HG03442 (cell line): Measurements from ENCODE around the gene PEX26.
"Not testable (repeated sequence)": the region's sequence is repeated elsewhere in the genome, so short reads cannot be mapped to it uniquely, and the experiment has no call there.

ENCODE experiments used
- ATAC-seq: cut with Tn5 transposase; IDR thresholded peaks from one replicate; pipeline ENCODE4 v1.9.1; 2021; ENCODE audit warnings: mild to moderate bottlenecking, moderate library complexity; ENCODE audit not compliant: unreplicated experiment

Gene PEX26

DNA sequence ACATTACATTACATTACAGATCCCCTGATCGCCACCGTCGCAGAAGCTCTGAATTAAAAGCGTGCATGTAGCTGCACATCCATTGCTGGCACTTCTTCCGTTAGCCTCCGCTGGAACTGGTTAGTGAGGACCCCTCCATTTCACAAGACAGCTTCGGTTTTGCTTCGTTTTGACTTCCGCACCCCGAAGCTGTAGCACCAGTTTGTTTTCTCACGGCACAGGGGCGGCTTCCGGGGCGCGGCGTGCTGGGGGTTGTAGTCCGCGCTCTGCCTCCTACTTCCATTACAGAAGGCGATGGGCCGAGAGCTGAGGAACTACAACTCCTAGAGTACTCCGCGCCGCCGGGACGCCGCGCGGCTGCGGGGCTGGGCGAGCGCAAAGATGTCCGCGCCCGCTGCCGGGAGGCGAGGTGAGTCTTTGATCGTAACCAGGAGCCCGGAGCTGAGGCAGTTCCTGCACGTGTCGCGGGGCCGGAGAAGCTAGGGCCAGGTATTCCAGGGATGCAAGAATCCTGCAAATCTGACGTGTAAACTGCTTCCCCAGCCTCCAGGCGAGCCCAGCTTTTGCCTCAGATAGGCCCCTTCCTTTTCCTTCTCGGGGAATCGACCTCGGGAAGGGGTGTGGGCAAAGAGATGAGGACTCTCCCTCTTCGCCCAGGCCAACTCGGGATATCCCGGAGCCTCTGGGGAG, at the start of gene PEX26:
TSS of gene PEX26 (plus strand) at position 352 of the 690 bp plus-strand sequence. CDS start 387 bp downstream, outside the sequence.
- peak; percentile 88 for ATAC-seq

DNA sequence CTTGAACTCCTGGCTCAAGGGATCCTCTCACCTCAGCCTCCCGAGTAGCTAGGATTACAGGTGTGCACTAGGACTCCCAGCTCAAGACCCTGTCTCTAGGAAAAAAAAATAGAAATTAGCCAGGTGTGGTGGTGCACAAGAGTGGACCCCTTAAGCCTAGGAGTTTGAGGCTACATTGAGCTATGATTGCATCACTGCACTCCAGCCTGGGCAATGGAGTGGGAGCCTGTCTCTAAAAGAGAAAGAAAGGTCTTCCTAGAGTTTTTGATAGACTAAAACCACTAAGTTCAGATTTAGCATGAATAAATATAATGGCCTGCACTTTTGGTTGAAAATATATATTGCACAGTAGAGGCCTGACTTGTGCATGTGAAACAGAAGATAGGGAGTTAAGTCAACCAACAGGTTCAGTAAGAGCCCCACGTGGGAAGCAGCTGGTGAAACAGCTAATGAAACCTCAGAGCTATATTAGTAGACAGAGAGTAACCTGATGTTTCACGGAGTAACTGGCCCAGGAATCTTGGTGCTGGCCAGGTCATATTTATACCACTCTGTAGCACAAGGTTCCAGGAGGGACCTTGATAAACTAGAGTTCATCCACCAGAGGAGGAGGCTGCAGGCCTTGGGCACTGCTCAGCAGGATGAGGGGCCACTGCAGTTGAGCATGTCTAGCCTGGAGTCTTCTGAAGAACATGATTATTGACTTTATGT, 48.8 kb upstream of the PEX26 start:
- ATAC-seq: no peak

DNA sequence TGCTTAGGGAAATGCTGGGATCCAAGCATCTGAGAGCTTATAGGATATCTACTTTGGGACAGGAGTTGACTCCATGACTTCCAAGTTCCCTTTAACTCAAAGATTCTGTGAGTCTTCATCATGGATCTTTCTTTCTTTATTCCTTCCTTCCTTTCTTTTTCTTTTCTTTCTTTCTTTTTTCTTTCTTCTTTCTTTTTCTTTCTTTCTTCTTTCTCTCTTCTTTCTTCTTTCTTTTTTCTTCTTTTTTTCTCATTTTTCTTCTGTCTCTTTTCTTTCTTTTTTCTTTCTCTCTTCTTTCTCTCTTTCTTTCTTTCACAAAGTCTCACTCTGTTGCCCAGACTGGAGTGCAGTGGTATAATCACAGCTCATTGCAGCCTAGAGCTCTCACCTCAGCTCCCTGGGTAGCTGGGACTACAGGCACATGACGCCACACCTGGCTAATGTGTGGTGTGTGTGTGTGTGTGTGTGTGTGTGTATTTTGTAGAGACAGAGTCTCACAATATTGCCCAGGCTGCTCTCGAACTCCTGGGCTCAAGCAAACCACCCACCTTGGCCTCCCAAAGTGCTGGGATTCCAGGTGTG, 48.0 kb upstream of the PEX26 start:
- ATAC-seq: no peak

DNA sequence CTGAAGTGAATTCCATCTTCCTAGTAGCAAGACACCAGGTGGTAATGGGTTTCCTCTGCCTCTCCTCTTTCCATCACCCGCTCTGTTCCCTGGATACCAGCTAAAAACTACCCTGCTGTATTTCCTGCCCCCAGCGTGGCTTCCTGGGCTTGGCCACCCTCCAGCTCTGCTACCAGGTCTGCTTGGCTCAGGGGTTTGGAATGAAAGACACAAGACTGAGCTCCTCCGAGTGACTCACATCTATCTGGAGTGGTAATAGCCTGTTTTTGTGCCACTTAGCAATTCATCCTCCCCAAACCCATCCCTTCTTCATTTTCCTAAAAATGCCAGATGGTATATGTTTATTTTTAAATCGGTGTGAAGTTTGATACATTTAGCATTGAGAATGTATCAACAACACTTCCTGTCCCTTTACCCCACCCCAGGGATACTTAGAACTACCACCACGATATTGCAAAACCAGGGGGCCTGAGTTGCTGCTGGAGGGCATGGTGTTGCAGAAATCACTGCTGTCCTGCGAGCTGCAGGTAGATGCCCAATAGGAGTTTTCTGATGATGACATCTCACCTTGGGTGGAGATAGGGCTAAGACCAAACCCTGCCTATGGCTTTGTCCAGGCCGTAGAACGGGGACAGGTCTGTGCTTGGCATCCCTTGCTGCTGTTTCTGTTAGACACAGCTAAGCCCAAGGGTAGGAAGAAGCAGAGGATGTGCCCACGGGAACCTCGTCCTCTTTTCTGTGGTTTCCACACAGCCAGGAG, 45.9 kb upstream of the PEX26 start:
- no peak for ATAC-seq

DNA sequence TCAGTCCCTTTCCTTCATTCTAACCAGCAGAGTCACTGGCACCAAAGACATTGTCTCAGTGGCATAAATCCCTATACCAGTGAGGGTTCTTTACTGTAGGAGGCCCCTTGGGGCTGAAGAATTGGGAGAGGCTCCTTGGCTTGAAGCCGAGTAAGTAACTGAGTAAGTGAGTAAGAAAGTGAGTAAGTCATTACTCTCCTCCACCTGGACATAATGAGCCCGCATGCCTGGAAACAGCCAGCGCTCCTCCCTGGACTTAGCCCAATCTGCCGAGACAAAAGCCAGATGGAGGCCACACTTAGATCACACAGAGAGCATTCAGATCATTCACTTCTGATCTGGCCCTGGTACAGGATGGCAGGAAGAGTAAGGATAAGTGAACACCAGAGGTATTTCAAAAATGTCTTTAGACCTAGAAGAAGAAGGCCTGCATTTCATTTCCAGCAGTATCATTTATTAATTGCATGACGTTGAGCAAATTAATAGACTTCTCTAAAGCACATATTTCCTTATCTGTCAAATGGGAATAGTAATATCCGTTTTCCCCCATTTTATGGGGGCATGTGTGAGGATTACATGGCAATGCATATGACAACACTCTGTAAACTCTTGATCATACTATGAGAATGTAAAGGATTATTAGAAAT, 45.2 kb upstream of the PEX26 start:
- no peak for ATAC-seq

DNA sequence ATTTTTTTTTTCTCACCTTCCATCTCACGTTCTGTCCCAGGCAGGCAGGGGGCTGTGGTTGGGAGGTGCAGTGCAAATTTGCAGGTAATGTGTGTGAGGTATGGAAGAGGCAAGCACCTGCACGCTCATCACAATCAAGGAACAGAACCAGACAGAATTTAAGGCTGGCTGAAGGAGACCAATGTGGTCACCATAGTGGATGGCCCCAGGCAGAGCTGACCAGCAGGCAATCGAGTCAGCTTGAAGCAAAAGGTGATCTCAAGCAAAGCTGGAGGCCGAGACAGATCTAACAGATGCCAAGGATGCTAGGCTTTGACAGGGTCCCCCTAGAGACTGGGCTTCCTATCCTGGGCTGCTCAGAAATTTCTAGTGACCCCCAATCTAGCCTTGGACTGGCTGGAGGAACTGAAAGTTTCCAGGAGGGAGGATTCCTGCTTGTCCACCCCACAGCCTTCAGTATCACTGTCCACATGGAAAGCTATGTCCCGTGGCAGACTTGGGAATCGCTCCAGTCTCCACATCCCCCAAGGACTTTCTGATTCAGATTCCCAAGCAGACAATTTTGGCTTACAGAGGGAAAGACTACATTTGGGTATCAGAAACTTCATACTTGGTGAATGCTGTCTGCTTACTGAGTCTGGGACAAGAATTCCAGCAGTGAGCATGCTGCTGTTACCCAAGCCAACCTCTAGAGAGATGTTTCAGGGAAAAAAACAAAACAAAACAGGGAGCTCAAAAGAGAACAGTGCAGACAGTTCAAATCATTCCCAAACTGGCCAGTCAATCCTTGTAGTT, 44.4 kb upstream of the PEX26 start:
- ATAC-seq: no peak

DNA sequence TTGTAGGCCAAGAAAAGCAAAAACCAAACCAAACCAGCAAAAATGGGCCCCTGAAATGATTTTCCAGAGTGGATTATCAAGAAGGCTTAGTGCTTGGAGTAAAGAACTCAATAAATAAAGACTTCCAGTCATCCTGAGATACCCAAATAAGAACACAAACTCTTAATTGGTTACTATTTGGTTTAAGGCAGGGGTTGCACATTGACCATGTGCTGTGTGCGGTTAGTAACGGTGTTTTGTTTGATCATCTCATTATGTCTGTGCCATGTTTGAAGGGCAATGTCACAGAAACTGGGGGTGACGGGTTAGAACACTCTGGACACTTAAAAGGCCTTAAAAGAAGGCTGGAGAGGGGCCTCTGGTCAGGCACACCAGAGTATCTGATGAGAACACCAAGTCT, 43.7 kb upstream of the PEX26 start:
- no peak for ATAC-seq

DNA sequence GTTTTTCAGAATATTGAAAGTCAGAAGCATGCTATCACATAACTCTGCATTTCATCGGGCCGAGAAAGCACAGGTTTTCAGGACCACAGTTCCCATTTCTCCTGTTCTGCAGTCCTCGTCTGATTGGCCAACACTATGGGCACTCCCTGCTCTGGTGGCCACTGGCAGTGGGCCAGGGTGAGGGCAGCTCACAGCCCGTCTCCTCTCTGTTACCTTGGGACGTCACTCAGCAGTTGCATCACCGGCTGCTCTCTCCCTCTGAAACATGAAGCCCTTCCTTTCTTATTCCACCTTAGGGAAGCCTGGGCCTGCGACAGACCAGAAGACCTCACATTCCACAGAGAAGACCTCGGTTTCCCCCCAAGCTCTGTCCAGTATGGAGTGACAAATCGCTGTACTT, 42.0 kb upstream of the PEX26 start:
- no peak for ATAC-seq

DNA sequence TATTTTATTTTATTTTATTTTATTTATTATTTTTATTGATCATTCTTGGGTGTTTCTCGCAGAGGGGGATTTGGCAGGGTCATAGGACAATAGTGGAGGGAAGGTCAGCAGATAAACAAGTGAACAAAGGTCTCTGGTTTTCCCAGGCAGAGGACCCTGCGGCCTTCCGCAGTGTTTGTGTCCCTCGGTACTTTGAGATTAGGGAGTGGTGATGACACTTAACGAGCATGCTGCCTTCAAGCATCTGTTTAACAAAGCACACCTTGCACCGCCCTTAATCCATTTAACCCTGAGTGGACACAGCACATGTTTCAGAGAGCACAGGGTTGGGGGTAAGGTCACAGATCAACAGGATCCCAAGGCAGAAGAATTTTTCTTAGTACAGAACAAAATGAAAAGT, 36.9 kb upstream of the PEX26 start:
- ATAC-seq: not testable (repeated sequence)

DNA sequence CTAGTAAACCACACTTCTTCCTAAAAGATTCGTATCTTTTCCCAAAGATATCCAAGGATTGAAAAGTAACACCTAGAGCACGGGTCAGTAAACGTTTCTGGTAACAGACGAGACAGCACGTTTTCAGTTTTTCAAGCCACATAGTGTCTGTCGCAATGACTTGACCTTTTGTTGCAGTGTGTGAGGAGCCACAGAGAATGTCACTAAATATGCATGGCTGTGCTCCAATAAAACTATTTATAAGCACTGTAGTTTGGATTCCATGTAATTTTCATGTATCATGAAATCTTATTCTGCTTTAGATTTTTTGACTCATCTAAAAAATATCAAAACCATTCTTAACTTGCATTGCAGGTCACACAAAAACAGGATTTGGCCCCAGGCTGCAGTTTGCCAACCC, 35.1 kb upstream of the PEX26 start:
- no peak for ATAC-seq

DNA sequence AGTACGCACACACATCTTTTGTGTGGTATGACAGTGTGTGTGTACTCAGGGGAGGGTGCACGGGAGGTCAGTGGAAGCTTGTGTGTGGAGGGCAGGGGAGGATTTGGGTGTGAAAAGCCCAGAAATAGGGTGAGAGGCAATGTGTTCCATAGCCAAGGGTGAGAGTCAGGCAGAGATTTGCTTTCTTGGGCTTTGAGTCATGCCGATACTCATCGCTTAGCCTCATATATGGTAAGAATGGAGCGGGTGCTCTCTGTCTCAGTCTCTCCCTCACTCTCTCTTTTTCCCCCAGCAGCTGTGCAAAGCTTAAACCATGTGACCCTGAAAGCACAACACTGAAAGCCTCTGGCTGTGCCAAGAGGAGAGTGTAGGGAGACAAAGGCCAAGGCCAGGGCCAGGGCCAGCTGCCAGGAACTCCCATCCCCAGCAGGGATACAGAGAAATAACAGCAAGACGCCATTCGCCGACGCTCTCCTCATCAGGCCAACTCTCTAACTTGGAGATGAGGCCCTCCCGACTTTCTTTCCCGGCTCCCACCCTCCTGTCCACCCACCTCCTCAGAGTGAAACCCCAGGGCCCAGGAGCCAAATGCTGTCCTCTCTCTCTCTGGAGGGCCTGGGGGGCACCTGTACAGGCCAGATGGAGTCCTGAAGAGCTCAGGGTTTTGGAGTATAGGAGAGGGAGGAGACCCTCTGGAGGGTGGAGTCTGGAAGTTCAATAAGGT, 33.1 kb upstream of the PEX26 start:
- no peak for ATAC-seq

DNA sequence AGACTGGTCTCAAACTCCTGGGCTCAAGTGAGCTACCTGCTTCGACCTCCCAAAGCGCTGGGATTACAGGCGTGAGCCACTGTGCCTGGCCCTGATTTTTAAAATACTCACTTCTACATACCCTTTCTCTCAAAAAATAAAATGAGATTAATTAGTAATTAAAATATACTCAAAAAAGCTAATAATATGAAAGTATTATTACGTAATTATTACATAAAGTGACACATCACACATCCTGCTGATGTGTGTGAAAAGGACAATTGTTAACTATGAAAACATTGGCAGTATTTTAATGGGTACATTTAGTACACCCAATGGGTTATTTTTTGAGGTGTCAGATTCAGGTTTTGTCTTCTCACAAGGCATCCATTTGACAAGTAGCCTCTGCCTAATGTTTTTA, 32.0 kb upstream of the PEX26 start:
- ATAC-seq: no peak

DNA sequence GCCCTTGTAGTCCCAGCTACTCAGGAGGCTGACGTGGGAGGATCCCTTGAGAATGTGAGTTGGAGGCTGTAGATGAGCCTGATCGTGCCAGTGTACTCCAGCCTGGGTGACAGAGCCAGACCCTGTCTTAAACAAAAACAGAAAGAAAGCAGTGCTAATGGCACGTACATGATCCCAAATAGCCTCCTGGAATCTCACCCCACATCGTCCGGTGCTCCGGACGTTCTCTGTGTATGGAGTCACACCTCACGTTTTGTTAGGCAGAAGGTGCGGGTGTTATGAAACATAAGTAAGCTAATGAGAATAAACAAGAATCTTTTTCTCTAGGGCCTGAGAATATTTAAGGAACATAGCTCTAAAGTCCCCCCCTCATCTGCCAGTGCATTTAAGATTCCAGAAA, 29.7 kb upstream of the PEX26 start:
- ATAC-seq: no peak

DNA sequence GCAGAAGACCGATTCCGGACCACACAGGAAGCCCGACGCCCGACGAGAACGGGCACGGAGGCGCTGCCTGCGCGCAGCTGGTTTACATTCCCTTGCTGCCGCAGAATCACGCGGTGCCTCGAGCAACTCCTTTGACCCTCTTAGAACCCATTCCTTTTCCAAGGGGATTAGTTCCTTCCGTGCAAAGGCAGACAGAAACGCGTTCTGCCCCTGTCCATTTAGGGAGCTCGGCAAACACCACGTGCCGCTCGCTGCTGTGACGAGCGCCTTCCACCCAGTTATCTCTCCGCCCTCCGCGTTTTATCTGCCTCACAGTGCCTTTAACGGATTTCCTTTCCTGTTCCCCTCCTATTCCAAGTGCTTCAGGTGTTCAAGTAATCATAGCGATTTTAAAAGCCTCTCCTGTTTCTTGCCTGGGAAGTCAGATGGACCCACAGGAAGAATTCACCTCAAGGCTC, 29.3 kb upstream of the PEX26 start:
- ATAC-seq: no peak

DNA sequence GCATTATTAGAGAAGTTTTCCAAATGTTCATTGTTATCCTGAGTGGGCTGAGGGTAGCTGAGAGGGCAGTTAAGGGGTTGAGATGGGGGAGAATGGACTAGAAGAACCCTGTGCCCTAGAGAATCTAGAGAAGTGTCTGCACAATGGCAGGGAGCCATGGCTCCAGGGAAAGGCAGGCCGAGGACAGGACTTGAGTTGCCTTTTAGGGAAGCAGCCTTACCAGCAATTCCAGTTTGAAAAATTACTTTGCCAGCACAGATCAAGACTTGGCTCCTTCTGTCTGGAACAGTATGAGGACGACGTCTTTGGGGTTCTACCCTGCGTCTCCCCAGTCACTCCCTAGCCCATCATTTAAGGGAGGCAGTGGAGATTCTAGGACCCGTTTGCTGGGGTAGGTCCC, 27.7 kb upstream of the PEX26 start:
- no peak for ATAC-seq

DNA sequence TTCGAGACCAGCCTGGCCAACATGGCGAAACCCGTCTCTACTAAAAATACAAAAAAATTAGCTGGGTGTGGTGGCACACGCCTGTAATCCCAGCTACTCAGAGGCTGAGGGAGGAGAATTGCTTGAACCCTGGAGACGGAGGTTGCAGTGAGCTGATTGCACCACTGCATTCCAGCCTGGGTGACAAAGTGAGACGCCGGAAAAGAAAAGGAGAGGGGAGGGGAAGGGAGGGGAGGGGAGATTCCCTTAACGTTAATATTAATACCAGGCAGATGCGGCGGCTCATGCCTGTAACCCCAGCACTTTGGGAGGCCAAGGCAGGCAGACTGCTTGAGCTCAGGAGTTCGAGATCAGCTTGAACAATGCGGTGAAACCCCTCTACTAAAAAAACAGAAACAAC, 26.7 kb upstream of the PEX26 start:
- not testable (repeated sequence) for ATAC-seq

DNA sequence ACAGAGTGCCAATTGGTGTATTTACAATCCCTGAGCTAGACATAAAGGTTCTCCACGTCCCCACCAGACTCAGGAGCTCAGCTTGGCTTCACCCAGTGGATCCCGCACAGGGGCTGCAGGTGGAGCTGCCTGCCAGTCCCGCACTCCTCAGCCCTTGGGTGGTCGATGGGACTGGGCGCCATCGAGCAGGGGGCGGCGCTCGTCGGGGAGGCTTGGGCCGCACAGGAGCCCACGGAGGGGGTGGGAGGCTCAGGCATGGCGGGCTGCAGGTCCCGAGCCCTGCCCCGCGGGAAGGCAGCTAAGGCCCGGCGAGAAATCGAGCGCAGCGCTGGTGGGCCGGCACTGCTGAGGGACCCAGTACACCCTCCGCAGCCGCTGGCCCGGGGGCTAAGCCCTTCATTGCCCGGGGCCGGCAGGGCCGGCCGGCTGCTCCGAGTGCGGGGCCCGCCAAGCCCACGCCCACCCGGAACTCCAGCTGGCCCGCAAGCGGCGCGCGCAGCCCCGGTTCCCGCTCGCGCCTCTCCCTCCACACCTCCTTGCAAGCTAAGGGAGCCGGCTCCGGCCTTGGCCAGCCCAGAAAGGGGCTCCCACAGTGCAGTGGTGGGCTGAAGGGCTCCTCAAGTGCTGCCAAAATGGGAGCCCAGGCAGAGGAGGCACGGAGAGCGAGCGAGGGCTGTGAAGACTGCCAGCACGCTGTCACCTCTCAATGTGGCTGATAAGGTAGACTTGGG, 24.4 kb upstream of the PEX26 start:
- not testable (repeated sequence) for ATAC-seq

DNA sequence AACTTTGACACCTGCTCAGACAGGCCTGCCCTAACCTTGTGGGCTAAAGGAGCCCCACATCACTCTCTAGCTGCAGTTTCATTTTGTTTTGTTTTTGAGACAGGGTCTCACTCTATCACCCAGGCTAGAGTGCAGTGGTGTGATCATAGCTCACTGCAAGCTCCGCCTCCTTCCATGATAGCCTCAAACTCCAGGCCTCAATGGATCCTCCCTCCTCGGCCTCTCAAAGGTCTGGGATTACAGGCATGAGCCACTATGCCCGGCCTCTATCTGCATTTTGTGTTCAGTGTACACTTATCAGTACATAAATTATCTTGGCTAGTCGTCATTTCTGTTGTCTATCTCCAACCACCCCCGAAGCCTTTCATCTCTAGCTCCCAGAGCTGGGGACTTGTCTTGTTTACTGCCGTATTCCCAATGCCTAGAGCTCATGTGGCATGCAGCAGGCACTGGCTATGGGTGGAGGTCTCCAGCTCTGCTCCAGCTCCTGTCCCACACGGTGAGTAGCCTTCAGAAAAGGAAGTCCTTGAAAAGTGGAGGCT, 22.1 kb upstream of the PEX26 start:
- ATAC-seq: no peak
